HG02840 (cell line): ENCODE measurements around the gene FTO.

Experiments
- ATAC-seq: cut with Tn5 transposase; IDR thresholded peaks from one replicate; pipeline ENCODE4 v1.9.1; 2021; ENCODE audit warnings: mild to moderate bottlenecking, moderate library complexity, moderate number of reproducible peaks; ENCODE audit not compliant: unreplicated experiment, low FRiP score

The FTO gene

GRCh38 chr16:53775821-53776431 lies 72.0 kb downstream of the FTO start:
- ATAC-seq: no peak

- no peak for ATAC-seq
These were observed 75.2 kb downstream of the FTO start for GRCh38 chr16:53779186-53779585.

- ATAC-seq: no peak
These were observed 76.1 kb downstream of the FTO start for GRCh38 chr16:53780051-53780450.

GRCh38 chr16:53781023-53781605 lies 77.2 kb downstream of the FTO start:
- no peak for ATAC-seq

GRCh38 chr16:53782148-53782547 lies 78.2 kb downstream of the FTO start:
- no peak for ATAC-seq

- no peak for ATAC-seq
These were observed 80.3 kb downstream of the FTO start for GRCh38 chr16:53784291-53784690.

- no peak for ATAC-seq
These were observed 81.1 kb downstream of the FTO start for GRCh38 chr16:53785044-53785443.

GRCh38 chr16:53785916-53786315 lies 82.0 kb downstream of the FTO start:
- ATAC-seq: no peak

- ATAC-seq: no peak
These were observed 83.5 kb downstream of the FTO start for GRCh38 chr16:53787423-53787822.

- ATAC-seq: no peak
These were observed 85.2 kb downstream of the FTO start for GRCh38 chr16:53789137-53789536.

- no peak for ATAC-seq
These were observed 88.4 kb downstream of the FTO start for GRCh38 chr16:53792161-53792951.

- ATAC-seq: no peak
These were observed 99.5 kb downstream of the FTO start for GRCh38 chr16:53803451-53803850.

- no peak for ATAC-seq
These were observed 100.0 kb downstream of the FTO start for GRCh38 chr16:53803998-53804397.

- no peak for ATAC-seq
These were observed 100.5 kb downstream of the FTO start for GRCh38 chr16:53804467-53804866.

- no peak for ATAC-seq
These were observed 101.2 kb downstream of the FTO start for GRCh38 chr16:53805113-53805512.

- no peak for ATAC-seq
These were observed 101.8 kb downstream of the FTO start for GRCh38 chr16:53805752-53806151.

GRCh38 chr16:53809088-53809932 lies 105.4 kb downstream of the FTO start:
- no peak for ATAC-seq

- ATAC-seq: no peak
These were observed 109.0 kb downstream of the FTO start for GRCh38 chr16:53812914-53813313.

GRCh38 chr16:53814801-53815200 lies 110.8 kb downstream of the FTO start:
- ATAC-seq: no peak

- no peak for ATAC-seq
These were observed 112.4 kb downstream of the FTO start for GRCh38 chr16:53816211-53816836.
